HepG2 (cell line): ENCODE measurements around the gene PRKCB. TPM values are rescaled to one million over a fixed set of nuclear protein-coding genes. Genes with fewer than 3 reads are reported as not detected.

ENCODE experiments used
- ATAC-seq: fragments of 200-7000 bp; cut with Tn5 transposase; 3 replicates; pipeline ENCODE4 v1.9.1; 2020; ENCODE audit warnings: mild to moderate bottlenecking, moderate library complexity
- BruUV-seq: library from RNA; stranded (reverse); fragments of 400-500 nt; replicated peaks from 2 replicates; lab custom pipeline; 2021; lab: Mats Ljungman, UMichigan
- CTCF ChIA-PET: fragments of 300-600 bp; formaldehyde crosslinking; extraction: SDS; loops from one replicate; lab custom pipeline; 2021; ENCODE audit warnings: low total read pairs, inconsistent platforms, low intra/inter-chr PET ratio; lab: Yijun Ruan, JAX
- POLR2A ChIA-PET: fragments of 350-600 bp; sonication (Branson Sonifier 250); formaldehyde crosslinking; loops from one replicate; lab custom pipeline; 2020; ENCODE audit warnings: antibody characterized with exemption, inconsistent platforms; lab: Yijun Ruan, JAX
- DNase-seq: peaks from one replicate; pipeline ENCODE4 v3.0.0-alpha.2; 2015; ENCODE audit warnings: low spot score
- FAIRE-seq: peaks from 3 replicates; lab custom pipeline; 2011; peaks lifted over from hg19 to GRCh38; lab: Jason Lieb, UNC
- H2AFZ ChIP-seq: one replicate; pipeline ENCODE4 v1.6.1; 2011; ENCODE audit warnings: low read length, inconsistent platforms
- H3K27ac ChIP-seq: fragments of 300-600 bp; 3 replicates; pipeline ENCODE4 v1.8.0; 2011; ENCODE audit warnings: mixed run types, mild to moderate bottlenecking, mixed read lengths, low read length, inconsistent platforms; ENCODE audit not compliant: insufficient read depth; ENCODE audit errors: extremely low read length
- H3K27me3 ChIP-seq, 2 experiments: fragments of 200-600 bp in 1 of 2; 2 replicates in 1 of 2; 3 replicates in 1 of 2; pipeline versions ENCODE4 v1.6.0 to v1.8.0; 2011; ENCODE audit warnings: low read length in 2 of 2, mild to moderate bottlenecking in 2 of 2, moderate library complexity in 2 of 2, inconsistent platforms in 1 of 2; ENCODE audit not compliant: insufficient read depth in 2 of 2, control insufficient read depth in 1 of 2
- H3K36me3 ChIP-seq, 2 experiments: fragments of 200-600 bp in 1 of 2; replicated peaks in 1 of 2; 2 replicates in 1 of 2; 3 replicates in 1 of 2; pipeline versions ENCODE4 v1.5.1 to v1.8.0; 2011; ENCODE audit warnings: low read length in 2 of 2, inconsistent platforms in 1 of 2; ENCODE audit not compliant: insufficient read depth in 2 of 2, control insufficient read depth in 1 of 2
- H3K4me1 ChIP-seq: 2 replicates; pipeline ENCODE4 v1.5.1; 2012; ENCODE audit warnings: low read length, inconsistent platforms; ENCODE audit not compliant: insufficient read depth
- H3K4me2 ChIP-seq: 2 replicates; pipeline ENCODE4 v1.6.0; 2011; ENCODE audit warnings: low read depth, low read length, inconsistent platforms
- H3K4me3 ChIP-seq, 3 experiments: fragments of 200-600 bp in 1 of 3; sonication (generic), shearing (Covaris generic) in 1 of 3; replicated peaks in 1 of 3; 2 replicates each; pipeline ENCODE4 v1.5.1; 2011 to 2016; ENCODE audit warnings: low read length in 3 of 3, inconsistent platforms in 2 of 3, low read depth in 2 of 3, mild to moderate bottlenecking in 2 of 3, control low read depth in 1 of 3, mixed read lengths in 1 of 3; ENCODE audit not compliant: insufficient read depth in 1 of 3
- H3K79me2 ChIP-seq: one replicate; pipeline ENCODE4 v1.6.1; 2011; ENCODE audit warnings: low read length, inconsistent platforms; ENCODE audit not compliant: insufficient read depth
- H3K9ac ChIP-seq: 2 replicates; pipeline ENCODE4 v1.6.0; 2011; ENCODE audit warnings: mild to moderate bottlenecking, low read depth, low read length, inconsistent platforms; ENCODE audit not compliant: insufficient read depth
- H3K9me3 ChIP-seq: 2 replicates; pipeline ENCODE4 v1.5.1; 2012; ENCODE audit warnings: mild to moderate bottlenecking, low read length
- H4K20me1 ChIP-seq: 2 replicates; pipeline ENCODE4 v1.6.0; 2011; ENCODE audit warnings: inconsistent platforms, mild to moderate bottlenecking, low read length, moderate library complexity; ENCODE audit not compliant: insufficient read depth
- BORCS8-MEF2B ChIP-seq: sonication (generic); formaldehyde crosslinking; IDR thresholded peaks from 2 replicates; pipeline ENCODE4 v1.8.0; 2022; ENCODE audit warnings: mild to moderate bottlenecking, missing genetic modification reagents
- ISX ChIP-seq: sonication (generic); formaldehyde crosslinking; conservative IDR thresholded peaks from 2 replicates; pipeline ENCODE4 v1.5.0; 2020; ENCODE audit warnings: missing genetic modification reagents
- LCORL ChIP-seq, 2 experiments: fragments of 450-650 bp in 1 of 2; sonication (generic) in 1 of 2; formaldehyde crosslinking in 1 of 2; IDR thresholded peaks; 2 replicates each; pipeline versions ENCODE4 v1.5.0 to v1.6.1; 2017 to 2020; ENCODE audit warnings: antibody characterized with exemption in 1 of 2, missing genetic modification reagents in 1 of 2
- MBD4 ChIP-seq: IDR thresholded peaks from 2 replicates; pipeline ENCODE4 v1.6.1; 2012; ENCODE audit warnings: low read length, inconsistent platforms, borderline replicate concordance
- NFATC3 ChIP-seq: sonication (generic); formaldehyde crosslinking; IDR thresholded peaks from 2 replicates; pipeline ENCODE4 v1.5.1; 2020; ENCODE audit warnings: mild to moderate bottlenecking, missing genetic modification reagents
- NR2F1 ChIP-seq, 2 experiments: fragments of 450-650 bp in 1 of 2; formaldehyde crosslinking in 1 of 2; IDR thresholded peaks; 2 replicates each; pipeline versions ENCODE4 v1.5.0 to v1.6.1; 2016 to 2020; ENCODE audit warnings: mild to moderate bottlenecking in 1 of 2, missing compliant biosample characterization in 1 of 2, missing genetic modification reagents in 1 of 2, moderate library complexity in 1 of 2
- SALL2 ChIP-seq: sonication (generic); formaldehyde crosslinking; IDR thresholded peaks from 2 replicates; pipeline ENCODE4 v1.8.1; 2023; ENCODE audit warnings: mild to moderate bottlenecking, missing genetic modification reagents, inconsistent platforms
- SMARCC2 ChIP-seq: fragments of 450-650 bp; IDR thresholded peaks from 2 replicates; pipeline ENCODE4 v1.6.1; 2017; ENCODE audit warnings: antibody characterized with exemption, mild to moderate bottlenecking
- STAT6 ChIP-seq: sonication (generic); formaldehyde crosslinking; IDR thresholded peaks from 2 replicates; pipeline ENCODE4 v1.4.0; 2020; ENCODE audit warnings: missing genetic modification reagents, mild to moderate bottlenecking, borderline replicate concordance
- ZBTB44 ChIP-seq: sonication (generic); formaldehyde crosslinking; IDR thresholded peaks from 2 replicates; pipeline ENCODE4 v1.4.0; 2020; ENCODE audit warnings: missing genetic modification reagents
- ZNF160 ChIP-seq: sonication (generic); formaldehyde crosslinking; IDR thresholded peaks from 2 replicates; pipeline ENCODE4 v1.8.0; 2022; ENCODE audit warnings: mild to moderate bottlenecking, inconsistent platforms, missing genetic modification reagents
- ZNF20 ChIP-seq: sonication (generic); formaldehyde crosslinking; IDR thresholded peaks from 2 replicates; pipeline ENCODE4 v1.4.0; 2020; ENCODE audit warnings: mild to moderate bottlenecking, moderate library complexity, missing genetic modification reagents
- ZNF281 ChIP-seq: sonication (generic); formaldehyde crosslinking; IDR thresholded peaks from 2 replicates; pipeline ENCODE4 v1.4.0; 2020; ENCODE audit warnings: missing genetic modification reagents, borderline replicate concordance
- ZNF569 ChIP-seq: sonication (generic); formaldehyde crosslinking; IDR thresholded peaks from 2 replicates; pipeline ENCODE4 v1.5.0; 2020; ENCODE audit warnings: mild to moderate bottlenecking, missing genetic modification reagents, moderate library complexity, borderline replicate concordance
- ZNF570 ChIP-seq: sonication (generic); formaldehyde crosslinking; IDR thresholded peaks from 2 replicates; pipeline ENCODE4 v1.4.0; 2020; ENCODE audit warnings: mild to moderate bottlenecking, missing genetic modification reagents, borderline replicate concordance
- ZNF605 ChIP-seq: sonication (generic); formaldehyde crosslinking; IDR thresholded peaks from 2 replicates; pipeline ENCODE4 v1.8.0; 2022; ENCODE audit warnings: mild to moderate bottlenecking, missing genetic modification reagents
- ZNF776 ChIP-seq: sonication (generic); formaldehyde crosslinking; IDR thresholded peaks from 2 replicates; pipeline ENCODE4 v1.4.0; 2020; ENCODE audit warnings: mild to moderate bottlenecking, missing genetic modification reagents
- WGBS: methylation state at CpG from one replicate; pipeline ENCODE4 v1.1.6; 2017; ENCODE audit warnings: low lambda C conversion rate; 5-methylcytosine and 5-hydroxymethylcytosine counted together
- in situ Hi-C: cut with HindIII; loops from 2 replicates; pipeline ENCODE4 v1.10.0; 2017; ENCODE audit warnings: low pct_unique_long_range_greater_than_20kb; ENCODE audit not compliant: extremely low pct_ligation_motif_present
- intact Hi-C: fragments of 100-400 bp; cut with micrococcal nuclease; formaldehyde crosslinking; loops from one replicate; pipeline ENCODE4 v1.10.0; 2022; ENCODE audit not compliant: unreplicated experiment
- polyA plus RNA-seq, 8 experiments: library from polyadenylated mRNA; depleted of rRNA in 3 of 8; stranded (reverse) in 7 of 8; unstranded in 1 of 8; fragments of >200 nt; fragmentation: Illumina TruSeq in 4 of 8; extraction: Trizol in 4 of 8; gene quantifications; 2 replicates each; pipeline versions ENCODE4 v1.2.1 to v1.2.3, GENCODE V29; 2011 to 2016; ENCODE audit warnings: low read depth in 4 of 8, missing spikeins in 1 of 8, mixed read lengths in 1 of 8; ENCODE audit not compliant: insufficient read depth in 1 of 8
- total RNA-seq, 5 experiments: library from RNA; depleted of rRNA; stranded (reverse); fragments of >200 nt; fragmentation: Illumina TruSeq; extraction: Trizol; gene quantifications; 2 replicates each; pipeline ENCODE4 v1.2.3, GENCODE V29; 2016; ENCODE audit warnings: low read depth in 1 of 5

The PRKCB gene
- total and polyA plus RNA-seq, 2 of the 13 experiments (the other 11 are each of a cell fraction or from before 2014, with no cell fraction given) = 0.01 TPM; not detected in 1

DNA sequence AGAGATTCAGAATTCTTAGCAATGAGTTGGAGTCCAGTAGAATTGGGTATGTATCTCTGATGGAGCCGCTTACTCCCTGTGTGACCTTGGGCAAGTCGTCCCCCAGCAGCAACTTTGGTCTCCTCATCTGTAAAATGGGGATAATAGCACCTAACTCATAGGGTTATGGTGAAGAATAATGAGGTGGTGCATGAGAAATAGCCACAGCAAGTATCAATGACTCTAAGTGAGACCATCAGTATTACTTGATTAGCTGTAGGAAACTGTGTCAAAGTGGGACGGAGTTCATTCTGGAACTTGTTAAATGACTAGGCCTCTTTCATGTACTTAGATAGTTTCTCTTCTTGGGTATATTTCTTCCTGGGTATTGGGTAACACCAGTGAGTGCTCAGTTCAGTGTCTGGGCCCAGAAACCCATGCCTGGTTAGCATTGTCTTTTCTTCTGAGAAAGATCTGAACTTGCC, 6.4 kb downstream of the PRKCB start:
- Histone ChIP-seq H2AFZ (no peak overlapping the region), H3K4me2 (no peak overlapping the region), H3K79me2 (no peaks in the 10 kb centered on the region), H3K27me3 (peaks cover 4 to 21% of the 10 kb centered on the region in 2 experiments), H4K20me1 (no peaks in the 10 kb centered on the region), H3K36me3 (no peaks in the 10 kb centered on the region), H3K9ac (no peak overlapping the region), H3K4me3 (no peak overlapping the region), H3K27ac (no peak overlapping the region), H3K4me1 (no peaks in the 10 kb centered on the region), H3K9me3 (no peaks in the 10 kb centered on the region)
- ChIA-PET POLR2A (no interaction called here), CTCF (no interaction called here)
- DNase-seq (no peak), FAIRE-seq (no peak), ATAC-seq (no peak)
- WGBS = 35% methylated on average over 3 of the region's 3 CpGs
- BruUV-seq = no TSS peak
- intact Hi-C loops = no loop called here
- TF ChIP-seq SALL2 (CRISPR knock-in tag) (no peak), ZNF160 (CRISPR knock-in tag) (no peak), SMARCC2 (no peak), LCORL (IDR thresholded peaks at IDR 0.05) (no peak), LCORL (CRISPR knock-in tag; IDR thresholded peaks at IDR 0.05) (no peak), ISX (CRISPR knock-in tag) (no peak), NFATC3 (CRISPR knock-in tag) (no peak), ZNF776 (CRISPR knock-in tag) (no peak), NR2F1 (CRISPR knock-in tag; IDR thresholded peaks at IDR 0.05) (no peak), ZNF281 (no peak), BORCS8-MEF2B (CRISPR knock-in tag) (no peak), ZNF569 (CRISPR knock-in tag) (no peak), ZNF605 (no peak), ZNF20 (CRISPR knock-in tag) (no peak), ZNF570 (CRISPR knock-in tag) (no peak), MBD4 (no peak), STAT6 (CRISPR knock-in tag) (no peak), ZBTB44 (CRISPR knock-in tag) (no peak)
- in situ Hi-C loops = no loop called here
